IMR-90 (cell line): ENCODE measurements around the gene COPS7B. TPM values are rescaled to one million over a fixed set of nuclear protein-coding genes. Genes with fewer than 3 reads are reported as not detected.

Experiments used
- ATAC-seq: fragments of 200-7000 bp; cut with Tn5 transposase; 2 replicates; pipeline ENCODE4 v1.9.1; 2020; ENCODE audit warnings: low read depth, mild to moderate bottlenecking, moderate library complexity
- BruUV-seq: library from RNA; stranded (reverse); fragments of 400-500 nt; replicated peaks from 2 replicates; lab custom pipeline; 2021; lab: Mats Ljungman, UMichigan
- CTCF ChIA-PET: fragments of 300-600 bp; formaldehyde crosslinking; extraction: SDS; loops from one replicate; lab custom pipeline; 2021; ENCODE audit warnings: antibody characterized with exemption; lab: Yijun Ruan, JAX
- POLR2A ChIA-PET: fragments of 300-600 bp; sonication (Branson Sonifier 250); formaldehyde crosslinking; loops from one replicate; lab custom pipeline; 2022; ENCODE audit warnings: antibody characterized with exemption; ENCODE audit not compliant: unreplicated experiment; lab: Charles Lee
- DNase-seq: peaks from one replicate; pipeline ENCODE4 v3.0.0; 2013
- H2AFZ ChIP-seq: replicated peaks from 2 replicates; pipeline ENCODE3; 2013; ENCODE audit warnings: low read length, mild to moderate bottlenecking; ENCODE audit not compliant: poor library complexity
- H2AK5ac ChIP-seq: 2 replicates; pipeline ENCODE4 v1.6.1; 2013; ENCODE audit warnings: low read depth, low read length, inconsistent platforms
- H2AK9ac ChIP-seq: replicated peaks from 2 replicates; pipeline ENCODE3; 2013; ENCODE audit warnings: mild to moderate bottlenecking, low read depth, low read length, moderate library complexity; ENCODE audit not compliant: poor library complexity
- H2BK120ac ChIP-seq: 2 replicates; pipeline ENCODE4 v1.6.1; 2013; ENCODE audit warnings: low read depth, low read length, inconsistent platforms
- H2BK15ac ChIP-seq: 3 replicates; pipeline ENCODE4 v1.6.1; 2013; ENCODE audit warnings: low read depth, low read length, inconsistent platforms
- H2BK20ac ChIP-seq: 2 replicates; pipeline ENCODE4 v1.6.1; 2013; ENCODE audit warnings: low read depth, mild to moderate bottlenecking, inconsistent platforms, low read length, moderate library complexity
- H2BK5ac ChIP-seq: 2 replicates; pipeline ENCODE4 v1.6.1; 2013; ENCODE audit warnings: mild to moderate bottlenecking, low read depth, low read length, inconsistent platforms; ENCODE audit not compliant: poor library complexity, severe bottlenecking
- H3K14ac ChIP-seq: replicated peaks from 2 replicates; pipeline ENCODE4 v1.6.1; 2013; ENCODE audit warnings: low read depth, low read length, inconsistent platforms
- H3K18ac ChIP-seq: 2 replicates; pipeline ENCODE4 v1.6.1; 2013; ENCODE audit warnings: low read depth, low read length, control low read depth
- H3K23ac ChIP-seq: 2 replicates; pipeline ENCODE4 v1.6.1; 2013; ENCODE audit warnings: low read depth, low read length, inconsistent platforms
- H3K27ac ChIP-seq: 2 replicates; pipeline ENCODE4 v1.5.1; 2013; ENCODE audit warnings: mild to moderate bottlenecking, control low read depth, low read length; ENCODE audit not compliant: insufficient read depth
- H3K27me3 ChIP-seq: 2 replicates; pipeline ENCODE4 v1.6.1; 2013; ENCODE audit warnings: low read length; ENCODE audit not compliant: control insufficient read depth, insufficient read depth
- H3K36me3 ChIP-seq: 2 replicates; pipeline ENCODE4 v1.6.1; 2013; ENCODE audit warnings: low read length, mixed read lengths; ENCODE audit not compliant: control insufficient read depth, insufficient read depth
- H3K4ac ChIP-seq: 2 replicates; pipeline ENCODE4 v1.6.1; 2013; ENCODE audit warnings: low read depth, low read length, inconsistent platforms
- H3K4me1 ChIP-seq: 2 replicates; pipeline ENCODE4 v1.6.1; 2013; ENCODE audit warnings: low read length, mixed read lengths; ENCODE audit not compliant: control insufficient read depth, insufficient read depth
- H3K4me2 ChIP-seq: 2 replicates; pipeline ENCODE4 v1.6.1; 2013; ENCODE audit warnings: low read depth, mild to moderate bottlenecking, control low read depth, low read length, moderate library complexity
- H3K4me3 ChIP-seq: 2 replicates; pipeline ENCODE4 v1.5.1; 2013; ENCODE audit warnings: low read depth, mild to moderate bottlenecking, control low read depth, low read length, moderate library complexity; ENCODE audit not compliant: insufficient read depth
- H3K56ac ChIP-seq: 2 replicates; pipeline ENCODE4 v1.6.1; 2013; ENCODE audit warnings: low read length, inconsistent platforms; ENCODE audit not compliant: insufficient read depth; ENCODE audit errors: extremely low read depth
- H3K79me1 ChIP-seq, 2 experiments: 2 replicates each; pipeline ENCODE4 v1.6.1; 2013; ENCODE audit warnings: low read length in 2 of 2, inconsistent platforms in 1 of 2, low read depth in 1 of 2
- H3K9ac ChIP-seq: 2 replicates; pipeline ENCODE4 v1.6.1; 2013; ENCODE audit warnings: low read depth, low read length, control low read depth
- H3K9me1 ChIP-seq: 2 replicates; pipeline ENCODE4 v1.6.1; 2013; ENCODE audit warnings: low read length, inconsistent platforms; ENCODE audit not compliant: insufficient read depth
- H3K9me3 ChIP-seq: 2 replicates; pipeline ENCODE4 v1.6.1; 2013; ENCODE audit warnings: low read length; ENCODE audit not compliant: control insufficient read depth, insufficient read depth
- H4K20me1 ChIP-seq: 2 replicates; pipeline ENCODE4 v1.6.1; 2013; ENCODE audit warnings: low read length, inconsistent platforms; ENCODE audit not compliant: insufficient read depth
- H4K5ac ChIP-seq: 2 replicates; pipeline ENCODE4 v1.6.1; 2013; ENCODE audit warnings: mild to moderate bottlenecking, low read depth, low read length, control low read depth
- H4K8ac ChIP-seq, 2 experiments: 2 replicates each; pipeline ENCODE4 v1.6.1; 2013; ENCODE audit warnings: low read depth in 2 of 2, low read length in 2 of 2, control low read depth in 1 of 2, inconsistent platforms in 1 of 2
- H4K91ac ChIP-seq: 2 replicates; pipeline ENCODE4 v1.6.1; 2013; ENCODE audit warnings: low read depth, low read length, inconsistent platforms; ENCODE audit not compliant: insufficient read depth
- BHLHE40 ChIP-seq: fragments of 150-350 bp; IDR thresholded peaks from 2 replicates; pipeline ENCODE4 v1.6.1; 2016; ENCODE audit warnings: mild to moderate bottlenecking, low read depth, low read length
- CEBPB ChIP-seq: IDR thresholded peaks from 2 replicates; pipeline ENCODE4 v1.6.1; 2012; ENCODE audit warnings: low read depth, low read length, improper control_type of control experiment
- CHD1 ChIP-seq: IDR thresholded peaks from 2 replicates; pipeline ENCODE4 v1.6.1; 2012; ENCODE audit warnings: low read depth, low read length, improper control_type of control experiment
- FOS ChIP-seq: fragments of 150-350 bp; IDR thresholded peaks from 2 replicates; pipeline ENCODE4 v1.6.1; 2016; ENCODE audit warnings: low read depth, low read length
- MAFK ChIP-seq: IDR thresholded peaks from 2 replicates; pipeline ENCODE4 v1.6.1; 2012; ENCODE audit warnings: low read depth, low read length, improper control_type of control experiment
- MAZ ChIP-seq: IDR thresholded peaks from 2 replicates; pipeline ENCODE4 v1.6.1; 2012; ENCODE audit warnings: low read depth, mild to moderate bottlenecking, low read length, improper control_type of control experiment, moderate library complexity, borderline replicate concordance
- MXI1 ChIP-seq: IDR thresholded peaks from 2 replicates; pipeline ENCODE4 v1.6.1; 2012; ENCODE audit warnings: low read depth, mild to moderate bottlenecking, low read length, moderate library complexity, borderline replicate concordance
- NFE2L2 ChIP-seq: fragments of 150-350 bp; IDR thresholded peaks from 2 replicates; pipeline ENCODE4 v1.6.1; 2016; ENCODE audit warnings: low read depth, mild to moderate bottlenecking, low read length
- POLR2A ChIP-seq: IDR thresholded peaks from 2 replicates; pipeline ENCODE4 v1.6.1; 2012; ENCODE audit warnings: mild to moderate bottlenecking, low read depth, low read length
- RAD21 ChIP-seq: IDR thresholded peaks from 2 replicates; pipeline ENCODE4 v1.6.1; 2012; ENCODE audit warnings: low read length, improper control_type of control experiment
- RCOR1 ChIP-seq: IDR thresholded peaks from 2 replicates; pipeline ENCODE4 v1.6.1; 2012; ENCODE audit warnings: mild to moderate bottlenecking, low read length, improper control_type of control experiment; ENCODE audit not compliant: insufficient replicate concordance
- RFX5 ChIP-seq: IDR thresholded peaks from 2 replicates; pipeline ENCODE4 v1.8.0; 2012; ENCODE audit warnings: low read depth, mild to moderate bottlenecking, low read length, moderate library complexity
- SMC3 ChIP-seq: fragments of 150-350 bp; IDR thresholded peaks from 2 replicates; pipeline ENCODE4 v1.6.1; 2016; ENCODE audit warnings: low read depth, mild to moderate bottlenecking, antibody characterized with exemption, low read length, moderate library complexity
- WGBS, 2 experiments: methylation state at CpG; one replicate each; pipeline versions ENCODE4 v1.1.5 to v1.1.7; 2013; ENCODE audit warnings: missing lambda C conversion rate in 2 of 2; ENCODE audit not compliant: insufficient read length in 1 of 2; ENCODE audit errors: extremely low coverage in 2 of 2; 5-methylcytosine and 5-hydroxymethylcytosine counted together
- dilution Hi-C: fragments of 300-500 bp; cut with HindIII; formaldehyde crosslinking; loops from one replicate; pipeline ENCODE4 v1.14.3; 2018; ENCODE audit warnings: low sequenced_read_pairs; ENCODE audit not compliant: unreplicated experiment
- in situ Hi-C: fragments of 300-500 bp; cut with MboI; formaldehyde crosslinking; loops from 3 replicates; pipeline ENCODE4 v1.14.3; 2019; ENCODE audit warnings: low sequenced_read_pairs, inconsistent platforms, mixed read lengths
- intact Hi-C: fragments of 100-400 bp; cut with micrococcal nuclease; formaldehyde crosslinking; loops from 2 replicates; pipeline ENCODE4 v1.10.0; 2022
- polyA plus RNA-seq, 3 experiments: library from polyadenylated mRNA; depleted of rRNA; stranded (reverse); fragments of >200 nt; gene quantifications; 2 replicates each; pipeline ENCODE4 v1.2.3, GENCODE V29; 2012; ENCODE audit warnings: low replicate concordance in 1 of 3
- total RNA-seq: library from RNA; depleted of rRNA; stranded (reverse); fragments of >200 nt; gene quantifications from 2 replicates; pipeline ENCODE4 v1.2.3, GENCODE V29; 2012
- TF ChIP-seq, protein P1 (sequence below): conservative IDR thresholded peaks from 2 replicates; pipeline ENCODE4 v1.5.1; 2012; ENCODE audit warnings: mild to moderate bottlenecking, low read depth, low read length, improper control_type of control experiment
- TF ChIP-seq, protein P2 (sequence below): fragments of 150-350 bp; IDR thresholded peaks from 2 replicates; pipeline ENCODE4 v1.6.1; 2017; ENCODE audit warnings: mild to moderate bottlenecking, antibody characterized with exemption, low read length, low read depth
- TF ChIP-seq, protein P3 (sequence below): fragments of 150-350 bp; IDR thresholded peaks from 2 replicates; pipeline ENCODE4 v1.6.1; 2016; ENCODE audit warnings: low read depth, mild to moderate bottlenecking, low read length, moderate library complexity, borderline replicate concordance

The COPS7B gene
- total and polyA plus RNA-seq, 2 of the 4 experiments (the other 2 are of a cell fraction), result 23.1 to 54.1 TPM

DNA sequence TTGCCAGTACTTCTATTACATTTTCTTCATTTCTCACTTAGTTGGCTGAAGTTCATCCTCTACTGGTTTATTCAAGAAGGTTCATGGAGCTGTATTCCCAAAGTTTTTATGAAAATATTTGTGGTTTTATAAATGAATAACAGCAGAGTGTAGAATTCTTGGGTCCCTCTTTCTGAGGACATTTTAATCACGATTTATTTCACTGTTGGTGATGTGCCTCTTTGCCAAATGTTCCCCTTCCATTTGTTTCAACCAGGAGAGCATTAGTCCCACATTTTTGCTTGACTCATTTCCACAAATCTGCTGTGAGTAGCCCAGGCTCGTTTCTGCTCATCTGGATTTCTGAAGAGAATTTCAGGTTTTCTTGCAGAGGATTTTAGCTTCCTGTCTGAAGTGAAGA lies 20.8 kb downstream of the COPS7B start:
- no peak overlapping the region for H2BK5ac ChIP-seq
- CTCF ChIA-PET, result interaction anchor here (1.5 kb wide), 1 partner anchor 11 kb away, joined by 9 read pairs; no protein-coding TSS in a partner anchor
- H3K27ac ChIP-seq, result no peak overlapping the region
- no peak overlapping the region for H3K4ac ChIP-seq
- H3K79me1 ChIP-seq, result peaks cover 22 to 23% of the 10 kb centered on the region in 2 experiments
- no CpG with 5 or more reads among the region's 2 CpGs for WGBS, 2 experiments
- H2AFZ ChIP-seq, result no peak overlapping the region
- dilution Hi-C loops (no loop called here), intact Hi-C loops (no loop called here), in situ Hi-C loops (no loop called here)
- no peak overlapping the region for H3K9ac ChIP-seq
- no peak for ATAC-seq
- H3K18ac ChIP-seq, result no peak overlapping the region
- H3K4me1 ChIP-seq, result peaks cover 3% of the 10 kb centered on the region; the same call in 1 of the 2 replicates
- no peak overlapping the region for H4K8ac ChIP-seq
- H3K56ac ChIP-seq, result no peak overlapping the region
- H3K9me3 ChIP-seq, result no peaks in the 10 kb centered on the region
- H2BK20ac ChIP-seq, result no peak overlapping the region
- no peaks in the 10 kb centered on the region for H3K27me3 ChIP-seq
- POLR2A ChIA-PET, result no interaction called here
- H2AK5ac ChIP-seq, result no peak overlapping the region
- no peak overlapping the region for H2AK9ac ChIP-seq
- no peak overlapping the region for H3K4me2 ChIP-seq
- TF ChIP-seq, protein P1, sequence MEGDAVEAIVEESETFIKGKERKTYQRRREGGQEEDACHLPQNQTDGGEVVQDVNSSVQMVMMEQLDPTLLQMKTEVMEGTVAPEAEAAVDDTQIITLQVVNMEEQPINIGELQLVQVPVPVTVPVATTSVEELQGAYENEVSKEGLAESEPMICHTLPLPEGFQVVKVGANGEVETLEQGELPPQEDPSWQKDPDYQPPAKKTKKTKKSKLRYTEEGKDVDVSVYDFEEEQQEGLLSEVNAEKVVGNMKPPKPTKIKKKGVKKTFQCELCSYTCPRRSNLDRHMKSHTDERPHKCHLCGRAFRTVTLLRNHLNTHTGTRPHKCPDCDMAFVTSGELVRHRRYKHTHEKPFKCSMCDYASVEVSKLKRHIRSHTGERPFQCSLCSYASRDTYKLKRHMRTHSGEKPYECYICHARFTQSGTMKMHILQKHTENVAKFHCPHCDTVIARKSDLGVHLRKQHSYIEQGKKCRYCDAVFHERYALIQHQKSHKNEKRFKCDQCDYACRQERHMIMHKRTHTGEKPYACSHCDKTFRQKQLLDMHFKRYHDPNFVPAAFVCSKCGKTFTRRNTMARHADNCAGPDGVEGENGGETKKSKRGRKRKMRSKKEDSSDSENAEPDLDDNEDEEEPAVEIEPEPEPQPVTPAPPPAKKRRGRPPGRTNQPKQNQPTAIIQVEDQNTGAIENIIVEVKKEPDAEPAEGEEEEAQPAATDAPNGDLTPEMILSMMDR, result no peak
- TF ChIP-seq MXI1 (no peak), MAZ (no peak), RFX5 (no peak), BHLHE40 (no peak), POLR2A (no peak), FOS (no peak), RCOR1 (no peak), CHD1 (no peak), RAD21 (no peak), SMC3 (no peak), NFE2L2 (no peak), MAFK (no peak), CEBPB (no peak)
- TF ChIP-seq, protein P2, sequence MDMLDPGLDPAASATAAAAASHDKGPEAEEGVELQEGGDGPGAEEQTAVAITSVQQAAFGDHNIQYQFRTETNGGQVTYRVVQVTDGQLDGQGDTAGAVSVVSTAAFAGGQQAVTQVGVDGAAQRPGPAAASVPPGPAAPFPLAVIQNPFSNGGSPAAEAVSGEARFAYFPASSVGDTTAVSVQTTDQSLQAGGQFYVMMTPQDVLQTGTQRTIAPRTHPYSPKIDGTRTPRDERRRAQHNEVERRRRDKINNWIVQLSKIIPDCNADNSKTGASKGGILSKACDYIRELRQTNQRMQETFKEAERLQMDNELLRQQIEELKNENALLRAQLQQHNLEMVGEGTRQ, result no peak
- TF ChIP-seq, protein P3, sequence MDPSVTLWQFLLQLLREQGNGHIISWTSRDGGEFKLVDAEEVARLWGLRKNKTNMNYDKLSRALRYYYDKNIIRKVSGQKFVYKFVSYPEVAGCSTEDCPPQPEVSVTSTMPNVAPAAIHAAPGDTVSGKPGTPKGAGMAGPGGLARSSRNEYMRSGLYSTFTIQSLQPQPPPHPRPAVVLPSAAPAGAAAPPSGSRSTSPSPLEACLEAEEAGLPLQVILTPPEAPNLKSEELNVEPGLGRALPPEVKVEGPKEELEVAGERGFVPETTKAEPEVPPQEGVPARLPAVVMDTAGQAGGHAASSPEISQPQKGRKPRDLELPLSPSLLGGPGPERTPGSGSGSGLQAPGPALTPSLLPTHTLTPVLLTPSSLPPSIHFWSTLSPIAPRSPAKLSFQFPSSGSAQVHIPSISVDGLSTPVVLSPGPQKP, result no peak
- H3K9me1 ChIP-seq, result peaks cover 20% of the 10 kb centered on the region
- H3K4me3 ChIP-seq, result no peak overlapping the region
- no peak overlapping the region for H3K23ac ChIP-seq
- no peak overlapping the region for H3K14ac ChIP-seq
- H2BK15ac ChIP-seq, result no peak overlapping the region
- peaks cover 3% of the 10 kb centered on the region; the same call in 1 of the 2 replicates for H4K20me1 ChIP-seq
- H3K36me3 ChIP-seq, result peaks cover 28% of the 10 kb centered on the region
- H4K91ac ChIP-seq, result no peak overlapping the region
- no peak for DNase-seq
- no TSS peak for BruUV-seq
- no peak overlapping the region for H4K5ac ChIP-seq
- H2BK120ac ChIP-seq, result no peak overlapping the region
